Osteocyte (in vitro differentiated cells): ENCODE measurements around the gene KRT17. TPM values are rescaled to one million over a fixed set of nuclear protein-coding genes. Genes with fewer than 3 reads are reported as not detected.

Experiments used
- DNase-seq: peaks from one replicate; pipeline ENCODE4 v3.0.0; 2021; ENCODE audit warnings: mixed read lengths; ENCODE audit not compliant: unreplicated experiment; ENCODE audit errors: extremely low spot score
- H3K27ac Mint-ChIP-seq: one replicate; pipeline ENCODE4 v1.8.0; 2021; ENCODE audit warnings: mild to moderate bottlenecking, mixed read lengths; ENCODE audit not compliant: unreplicated experiment
- H3K27me3 Mint-ChIP-seq: one replicate; pipeline ENCODE4 v1.8.0; 2021; ENCODE audit warnings: mixed read lengths; ENCODE audit not compliant: unreplicated experiment
- H3K36me3 Mint-ChIP-seq: one replicate; pipeline ENCODE4 v1.8.0; 2021; ENCODE audit warnings: mixed read lengths; ENCODE audit not compliant: unreplicated experiment
- H3K4me1 Mint-ChIP-seq: one replicate; pipeline ENCODE4 v1.8.0; 2021; ENCODE audit warnings: mixed read lengths; ENCODE audit not compliant: unreplicated experiment
- H3K4me3 Mint-ChIP-seq: one replicate; pipeline ENCODE4 v1.8.0; 2021; ENCODE audit warnings: mild to moderate bottlenecking, moderate library complexity, mixed read lengths; ENCODE audit not compliant: unreplicated experiment
- H3K9me3 Mint-ChIP-seq: one replicate; pipeline ENCODE4 v1.8.0; 2021; ENCODE audit warnings: mixed read lengths; ENCODE audit not compliant: unreplicated experiment
- total RNA-seq: library from RNA; stranded (reverse); gene quantifications from 2 replicates; pipeline ENCODE4 v1.2.1, GENCODE V29; 2021
- TF ChIP-seq, protein P1 (sequence below): fragments of 200-600 bp; sonication (generic); IDR thresholded peaks from 2 replicates; pipeline ENCODE4 v1.5.0; 2021; ENCODE audit warnings: antibody characterized with exemption, mild to moderate bottlenecking, moderate library complexity

The KRT17 gene
- total RNA-seq, 1 donor from 2014 or later = 40.5 TPM

- H3K9me3 Mint-ChIP-seq = no peaks in the 10 kb centered on the region
- peaks cover 2% of the 10 kb centered on the region for H3K36me3 Mint-ChIP-seq
- TF ChIP-seq, protein P1, sequence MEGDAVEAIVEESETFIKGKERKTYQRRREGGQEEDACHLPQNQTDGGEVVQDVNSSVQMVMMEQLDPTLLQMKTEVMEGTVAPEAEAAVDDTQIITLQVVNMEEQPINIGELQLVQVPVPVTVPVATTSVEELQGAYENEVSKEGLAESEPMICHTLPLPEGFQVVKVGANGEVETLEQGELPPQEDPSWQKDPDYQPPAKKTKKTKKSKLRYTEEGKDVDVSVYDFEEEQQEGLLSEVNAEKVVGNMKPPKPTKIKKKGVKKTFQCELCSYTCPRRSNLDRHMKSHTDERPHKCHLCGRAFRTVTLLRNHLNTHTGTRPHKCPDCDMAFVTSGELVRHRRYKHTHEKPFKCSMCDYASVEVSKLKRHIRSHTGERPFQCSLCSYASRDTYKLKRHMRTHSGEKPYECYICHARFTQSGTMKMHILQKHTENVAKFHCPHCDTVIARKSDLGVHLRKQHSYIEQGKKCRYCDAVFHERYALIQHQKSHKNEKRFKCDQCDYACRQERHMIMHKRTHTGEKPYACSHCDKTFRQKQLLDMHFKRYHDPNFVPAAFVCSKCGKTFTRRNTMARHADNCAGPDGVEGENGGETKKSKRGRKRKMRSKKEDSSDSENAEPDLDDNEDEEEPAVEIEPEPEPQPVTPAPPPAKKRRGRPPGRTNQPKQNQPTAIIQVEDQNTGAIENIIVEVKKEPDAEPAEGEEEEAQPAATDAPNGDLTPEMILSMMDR = no peak
- H3K4me1 Mint-ChIP-seq = peaks cover 14% of the 10 kb centered on the region
- no peak overlapping the region for H3K4me3 Mint-ChIP-seq
- no peaks in the 10 kb centered on the region for H3K27me3 Mint-ChIP-seq
- no peak for DNase-seq
- H3K27ac Mint-ChIP-seq = no peak overlapping the region
Observed at GRCh38 chr17:41663451-41664171, 39.2 kb upstream of the KRT17 start.

- Mint-ChIP-seq H3K36me3 (peaks cover 2% of the 10 kb centered on the region), H3K9me3 (no peaks in the 10 kb centered on the region), H3K4me3 (no peak overlapping the region), H3K4me1 (no peaks in the 10 kb centered on the region), H3K27ac (no peak overlapping the region), H3K27me3 (no peaks in the 10 kb centered on the region)
- no peak for DNase-seq
- TF ChIP-seq, protein P1 = no peak
Observed at GRCh38 chr17:41660221-41660711, 35.9 kb upstream of the KRT17 start.

GRCh38 chr17:41659427-41660212, 35.2 kb upstream of the KRT17 start:
- DNase-seq = no peak
- Mint-ChIP-seq H3K27ac (no peak overlapping the region), H3K9me3 (no peaks in the 10 kb centered on the region), H3K27me3 (no peaks in the 10 kb centered on the region), H3K4me1 (no peaks in the 10 kb centered on the region), H3K4me3 (no peak overlapping the region), H3K36me3 (peaks cover 2% of the 10 kb centered on the region)
- TF ChIP-seq, protein P1 = no peak

- H3K36me3 Mint-ChIP-seq = peaks cover 2% of the 10 kb centered on the region
- no peaks in the 10 kb centered on the region for H3K27me3 Mint-ChIP-seq
- no peak overlapping the region for H3K4me3 Mint-ChIP-seq
- DNase-seq = no peak
- no peak overlapping the region for H3K27ac Mint-ChIP-seq
- no peaks in the 10 kb centered on the region for H3K4me1 Mint-ChIP-seq
- H3K9me3 Mint-ChIP-seq = no peaks in the 10 kb centered on the region
- TF ChIP-seq, protein P1 = no peak
Observed at GRCh38 chr17:41658846-41659245, 34.5 kb upstream of the KRT17 start.

DNA sequence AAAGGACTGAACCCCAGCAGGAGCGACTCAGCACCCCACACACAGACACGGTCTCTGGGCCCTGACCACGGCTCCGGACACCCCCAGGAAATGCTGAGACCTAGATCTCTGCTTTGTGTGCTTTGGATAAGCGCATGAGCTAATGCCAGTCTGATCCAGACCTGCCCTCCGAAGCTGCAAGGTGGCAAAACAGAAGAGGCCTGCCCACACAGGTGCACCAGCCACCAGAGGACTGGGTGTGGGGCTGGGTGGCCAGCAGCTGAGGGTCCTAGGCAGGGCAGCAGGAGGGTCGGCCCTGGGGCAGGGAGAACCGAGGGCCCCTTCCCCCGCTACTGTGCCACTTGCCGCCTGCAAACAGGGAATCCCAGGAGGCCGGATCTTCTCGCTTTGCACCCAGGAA, 33.6 kb upstream of the KRT17 start:
- Mint-ChIP-seq H3K27me3 (no peaks in the 10 kb centered on the region), H3K36me3 (peaks cover 2% of the 10 kb centered on the region), H3K4me3 (no peak overlapping the region), H3K27ac (no peak overlapping the region), H3K4me1 (no peaks in the 10 kb centered on the region), H3K9me3 (no peaks in the 10 kb centered on the region)
- no peak for DNase-seq
- TF ChIP-seq, protein P1 = no peak
